ENCODE results near the gene MATN3. TPM values are rescaled to one million over a fixed set of nuclear protein-coding genes. Genes with fewer than 3 reads are reported as not detected.
A peak's percentile ranks its signal among the peaks of the same experiment; 100 is the strongest.

MATN3 gene
- total RNA-seq, 1 experiment from 2014 or later, result 3.5 TPM

GRCh38 chr2:19988600-19988999 lies 23.9 kb downstream of the MATN3 start:
- TF ChIP-seq CTCF (IDR thresholded peaks at IDR 0.05), result no peak
- ATAC-seq, result no peak
- intact Hi-C loops (cut with micrococcal nuclease; ENCODE audit: unreplicated experiment) (no loop called here), in situ Hi-C loops (cut with HindIII; ENCODE audit: low pct_unique_long_range_greater_than_20kb, low sequenced_read_pairs) (no loop called here)
- peak overlapping the region; percentile 95; the same call in 1 of the 2 replicates for H3K27ac ChIP-seq (ENCODE audit: low read length)
- DNase-seq (ENCODE audit: low read depth, low spot score), result no peak
- peak overlapping the region; percentile 90 to 99; a peak in 3 of 4 replicates for H3K4me3 ChIP-seq (ENCODE audit: low read depth in 2 of 2, low read length in 2 of 2)
- peaks cover 7% of the 10 kb centered on the region; the same call in 1 of the 2 replicates for H3K36me3 ChIP-seq (ENCODE audit: control insufficient read depth, insufficient read depth, low read length)
- peaks cover 16% of the 10 kb centered on the region for H3K4me1 ChIP-seq (ENCODE audit: control insufficient read depth, insufficient read depth, low read length)
- H3K27me3 ChIP-seq (ENCODE audit: control insufficient read depth, insufficient read depth, low read length), result no peaks in the 10 kb centered on the region
- POLR2A ChIA-PET, result interaction anchor here (0.6 kb wide), 1 partner anchor 26 kb away, joined by 3 read pairs; no protein-coding TSS in a partner anchor
- H3K9me3 ChIP-seq (ENCODE audit: control insufficient read depth, insufficient read depth, low read depth, low read length), result no peaks in the 10 kb centered on the region
- CTCF ChIA-PET, result no interaction called here
- TSS peak; percentile 71 for BruUV-seq (replicated peaks)

- ChIA-PET CTCF (no interaction called here), POLR2A (interaction anchor here (0.6 kb wide), 1 partner anchor 27 kb away, joined by 3 read pairs; no protein-coding TSS in a partner anchor)
- Histone ChIP-seq H3K4me3 (ENCODE audit: low read depth in 2 of 2, low read length in 2 of 2) (no peak overlapping the region; a peak in 1 of 4 replicates), H3K36me3 (ENCODE audit: control insufficient read depth, insufficient read depth, low read length) (peaks cover 10% of the 10 kb centered on the region), H3K27ac (ENCODE audit: low read length) (no peak overlapping the region; the same call in 1 of the 2 replicates), H3K4me1 (ENCODE audit: control insufficient read depth, insufficient read depth, low read length) (peaks cover 16% of the 10 kb centered on the region), H3K9me3 (ENCODE audit: control insufficient read depth, insufficient read depth, low read depth, low read length) (no peaks in the 10 kb centered on the region), H3K27me3 (ENCODE audit: control insufficient read depth, insufficient read depth, low read length) (no peaks in the 10 kb centered on the region)
- TF ChIP-seq TCF7L2 (IDR thresholded peaks at IDR 0.05; ENCODE audit: low read depth, low read length) (no peak), REST (IDR thresholded peaks at IDR 0.05; ENCODE audit: insufficient read depth in 1 of 2, low read depth in 2 of 2, low read length in 1 of 2) (no peak), POLR2AphosphoS5 (IDR thresholded peaks at IDR 0.05; ENCODE audit: low read depth, low read length) (no peak), CTCF (IDR thresholded peaks at IDR 0.05) (no peak), SIN3A (IDR thresholded peaks at IDR 0.05; ENCODE audit: borderline replicate concordance, insufficient read depth, low read depth, low read length) (no peak)
- ATAC-seq, result no peak
- DNase-seq (ENCODE audit: low read depth, low spot score), result no peak
- in situ Hi-C loops (cut with HindIII; ENCODE audit: low pct_unique_long_range_greater_than_20kb, low sequenced_read_pairs) (no loop called here), intact Hi-C loops (cut with micrococcal nuclease; ENCODE audit: unreplicated experiment) (no loop called here)
- no TSS peak for BruUV-seq (replicated peaks)
Observed at GRCh38 chr2:19987936-19988335, 24.5 kb downstream of the MATN3 start.

All from Panc1 (cell line).